Esophagus squamous epithelium (tissue), 4 donors: ENCODE data around the gene ZWILCH.

Experiments
- CTCF ChIP-seq, 6 experiments: fragments of 450-650 bp in 4 of 6; fragments of 200-600 bp in 2 of 6; sonication (generic) in 2 of 6; IDR thresholded peaks; one replicate each; pipeline ENCODE4 v1.5.1; 2016 to 2019; ENCODE audit warnings: antibody characterized with exemption in 6 of 6, mild to moderate bottlenecking in 4 of 6, moderate library complexity in 4 of 6
- POLR2A ChIP-seq, 4 donors: fragments of 450-650 bp; IDR thresholded peaks; one replicate each; pipeline ENCODE4 v1.6.1; 2017; ENCODE audit warnings: antibody characterized with exemption in 4 of 4, mild to moderate bottlenecking in 4 of 4, moderate library complexity in 3 of 4

- TF ChIP-seq POLR2A (IDR thresholded peaks at IDR 0.05): no peak
- TF ChIP-seq CTCF (IDR thresholded peaks at IDR 0.05): no peak
These were observed 23.8 kb upstream of the ZWILCH start for GRCh38 chr15:66481107-66481856.
